UCSD-AML1 (cell line): ENCODE measurements around the gene MGAT5.

Experiments
- DNase-seq: peaks from one replicate; lab custom pipeline; 2025; ENCODE audit not compliant: unreplicated experiment; lab: John Stamatoyannopoulos, UW

Gene MGAT5

DNA sequence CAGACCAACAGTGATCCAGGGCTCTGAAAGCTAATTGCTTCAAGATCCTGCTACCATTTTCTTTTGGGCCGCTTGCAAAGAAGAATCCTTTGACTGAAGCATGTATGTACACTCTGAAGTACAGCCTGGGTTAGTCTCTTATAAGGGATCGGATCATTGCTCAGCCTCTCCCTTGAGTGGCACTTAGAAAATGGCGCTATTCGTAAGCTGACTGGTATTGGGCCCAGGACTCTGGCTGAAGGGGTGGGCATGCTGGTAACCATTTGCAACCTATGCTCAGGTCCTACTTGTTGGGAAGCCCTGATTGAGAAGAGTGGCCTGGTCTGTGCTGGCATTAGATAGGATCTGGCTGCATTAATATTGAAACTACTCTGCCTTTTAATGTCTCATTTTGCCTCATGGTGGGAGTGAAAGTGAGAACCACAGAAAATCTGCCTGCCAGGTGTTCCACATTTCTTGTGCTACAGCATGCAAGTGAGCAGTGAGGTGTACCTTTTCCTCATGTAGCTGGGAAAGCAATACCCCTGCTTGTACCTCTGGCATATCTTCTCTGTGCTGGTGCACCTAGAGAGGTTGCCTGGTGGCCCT, 661 bp upstream of the MGAT5 start:
- DNase-seq = no peak

DNA sequence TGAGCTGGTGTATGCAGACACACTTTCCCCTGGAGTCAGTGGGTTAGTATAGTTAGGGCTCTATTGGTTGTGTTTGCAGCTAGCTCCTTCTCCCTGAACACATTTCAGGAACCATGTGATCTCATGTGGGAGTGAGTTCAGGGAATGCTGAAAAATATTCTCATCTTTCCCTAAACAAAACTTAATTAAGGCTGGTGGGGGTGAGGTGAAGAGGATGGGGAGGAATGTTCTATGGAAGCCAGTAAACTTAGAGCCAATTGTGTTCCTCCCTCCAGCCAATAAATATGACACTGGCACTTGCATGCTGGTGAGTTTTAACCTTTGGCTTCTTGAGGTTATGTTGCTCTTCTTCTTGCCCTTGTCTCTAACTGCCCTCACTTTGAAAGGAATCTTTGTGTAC, 952 bp downstream of the MGAT5 start:
- no peak for DNase-seq

DNA sequence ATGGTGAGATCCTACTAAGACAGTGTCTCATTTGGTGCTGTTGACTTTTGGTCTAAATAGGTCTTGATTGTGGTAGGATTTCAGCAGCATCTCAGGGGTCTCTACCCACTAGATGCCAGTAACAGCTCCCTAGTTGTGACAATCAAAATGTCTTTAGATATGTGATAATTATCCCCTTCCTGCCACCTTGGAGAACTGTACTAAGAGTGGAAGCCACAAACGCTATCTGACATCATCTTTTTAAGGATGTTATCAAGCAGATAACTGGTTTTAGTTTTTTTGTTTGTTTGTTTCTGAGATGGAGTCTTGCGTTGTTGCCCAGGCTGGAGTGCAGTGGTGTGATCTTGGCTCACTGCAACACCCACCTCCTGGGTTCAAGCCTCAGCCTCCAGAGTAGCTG, 3.1 kb downstream of the MGAT5 start:
- DNase-seq = no peak

DNA sequence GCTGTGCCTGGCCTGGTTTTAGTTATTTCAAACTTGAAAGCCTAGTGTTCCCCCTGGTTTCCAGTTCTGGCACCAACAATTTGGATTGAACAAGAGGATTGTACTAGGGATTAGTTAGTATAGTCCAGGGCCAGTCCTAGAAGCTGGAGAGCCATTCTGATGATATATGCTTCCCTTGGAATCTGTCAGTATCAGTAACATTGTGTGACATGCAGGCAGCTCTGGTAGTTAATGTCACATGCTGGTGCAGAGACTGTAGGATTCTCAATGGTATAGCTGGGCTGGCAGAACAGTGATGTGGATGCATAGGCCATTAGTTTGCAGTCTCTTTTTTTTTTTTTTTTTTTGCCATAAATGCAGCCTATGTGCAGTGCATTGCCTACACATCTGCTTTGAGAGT, 3.6 kb downstream of the MGAT5 start:
- DNase-seq = no peak

DNA sequence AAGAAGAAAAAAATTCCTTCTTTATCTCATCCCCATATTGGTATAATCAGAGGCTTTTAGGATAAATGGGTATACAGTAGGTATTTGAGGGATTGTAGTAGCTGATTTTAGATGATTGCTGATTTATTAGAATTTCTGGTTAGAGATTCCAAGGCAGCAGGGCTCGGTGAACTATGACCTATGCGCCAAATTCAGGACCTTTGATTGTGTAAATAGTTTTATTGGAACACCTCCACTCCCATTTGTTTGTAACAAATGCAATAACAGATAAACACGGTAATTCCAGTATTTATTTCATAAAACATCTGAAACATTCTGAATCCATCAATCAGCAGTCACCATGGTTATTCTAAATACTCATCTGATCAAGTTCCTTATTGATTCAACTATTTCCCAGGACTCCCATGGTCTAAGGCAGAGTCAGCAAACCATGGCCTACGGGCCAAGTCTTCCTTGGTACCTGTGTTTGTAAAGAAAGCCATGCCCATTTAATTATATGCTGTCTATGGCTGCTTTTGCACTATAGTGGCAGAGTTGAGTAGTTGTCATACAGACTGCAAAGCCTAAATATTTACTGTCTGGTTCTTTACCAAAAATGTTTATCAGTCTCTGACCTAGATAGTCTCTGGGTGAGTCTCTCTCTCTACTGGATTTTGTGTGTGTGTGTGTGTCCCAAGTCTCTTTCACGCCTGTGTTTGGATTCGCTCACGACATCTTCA, 4.3 kb downstream of the MGAT5 start:
- DNase-seq = no peak

DNA sequence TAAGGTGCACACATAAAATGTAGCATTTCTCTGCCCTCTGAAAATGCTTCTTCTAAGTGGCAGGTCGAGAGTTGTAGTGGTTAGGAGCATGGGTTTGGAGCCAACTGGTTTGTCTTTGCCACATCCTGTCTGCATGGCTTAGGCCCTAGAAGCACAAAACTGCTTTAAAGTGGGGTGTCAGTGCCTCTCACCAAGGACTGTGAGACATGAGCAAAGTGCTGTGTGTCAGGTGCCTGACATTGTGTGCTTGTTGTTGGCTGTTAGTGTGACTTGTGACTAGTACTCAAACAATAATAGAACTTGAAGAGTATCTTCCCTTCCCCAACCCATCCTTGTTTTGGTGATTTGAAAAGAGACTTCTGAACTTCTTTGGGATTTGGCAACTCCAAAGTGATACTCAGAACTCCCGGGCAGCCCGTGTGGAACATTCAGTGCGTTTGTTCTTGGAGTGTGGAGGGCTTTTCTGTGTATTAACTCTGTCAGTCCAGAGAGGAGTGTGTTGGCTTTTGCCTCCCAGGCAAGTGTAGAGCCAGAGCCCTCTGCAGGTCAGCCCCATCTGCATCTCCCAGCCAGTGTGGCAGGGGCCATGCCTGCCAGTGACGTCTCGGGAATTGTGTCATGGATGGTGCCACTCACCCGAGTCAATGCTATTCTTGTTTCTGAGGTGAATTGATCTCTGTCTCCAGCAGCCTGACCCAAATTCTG, 5.0 kb downstream of the MGAT5 start:
- DNase-seq = no peak

DNA sequence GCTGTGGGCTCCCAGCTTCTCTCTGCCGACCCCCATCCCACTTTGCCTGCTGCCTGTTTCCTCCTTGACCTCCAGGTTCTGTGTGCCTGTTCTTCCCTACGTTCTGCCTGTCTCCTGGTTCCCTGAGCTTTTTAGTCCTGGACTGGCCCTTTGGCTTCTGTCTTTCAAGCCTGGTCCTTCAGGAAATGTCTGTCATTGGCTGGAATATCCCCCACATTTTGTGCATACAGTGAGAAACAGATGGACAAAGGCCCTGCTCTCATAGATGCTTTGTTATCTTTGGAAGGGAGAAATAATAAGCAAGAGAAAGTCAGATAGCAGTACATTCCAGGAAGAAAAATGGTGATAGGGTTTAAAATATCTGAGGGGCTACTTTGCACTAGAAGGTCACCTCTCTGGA, 5.7 kb downstream of the MGAT5 start:
- DNase-seq = no peak

DNA sequence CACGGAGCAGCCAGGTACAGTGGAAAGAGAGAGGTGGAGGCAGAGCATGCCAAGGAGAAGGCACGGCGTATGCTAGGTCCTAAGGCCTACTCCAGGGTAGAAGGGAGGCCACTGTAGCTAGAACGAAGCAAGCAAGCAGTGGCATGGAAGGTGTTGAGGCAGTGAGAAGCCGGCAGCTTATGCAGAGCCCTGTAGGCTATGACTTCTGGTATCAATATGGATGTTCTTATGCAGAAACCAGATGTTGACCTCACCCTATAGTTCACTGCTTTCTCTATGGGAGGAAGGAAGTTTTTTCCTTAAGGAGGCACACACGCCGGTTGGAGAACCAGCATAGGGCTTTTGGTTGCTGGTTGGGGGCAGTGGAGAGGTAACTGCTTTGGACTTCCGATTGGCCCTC, 6.1 kb downstream of the MGAT5 start:
- DNase-seq = no peak

DNA sequence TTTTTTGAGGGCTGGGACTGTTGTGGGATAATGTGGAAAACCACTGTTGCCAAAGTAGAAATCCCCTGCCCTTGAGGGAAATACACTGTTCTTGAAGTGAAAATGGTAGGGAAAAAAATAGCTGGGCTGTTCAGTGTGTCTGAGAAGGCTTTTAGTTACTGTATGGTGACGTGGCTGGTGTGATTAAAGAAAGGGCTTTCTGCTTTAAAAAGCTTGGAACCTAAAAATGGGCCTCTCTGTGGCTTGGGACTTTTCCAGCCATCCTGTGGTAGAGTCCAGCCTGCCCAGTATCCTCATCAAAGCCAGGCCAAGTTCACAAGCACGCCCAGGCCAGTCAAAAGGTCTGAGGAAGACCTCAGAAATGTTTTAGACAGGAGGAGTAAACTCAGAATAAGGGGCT, 6.8 kb downstream of the MGAT5 start:
- DNase-seq = no peak

DNA sequence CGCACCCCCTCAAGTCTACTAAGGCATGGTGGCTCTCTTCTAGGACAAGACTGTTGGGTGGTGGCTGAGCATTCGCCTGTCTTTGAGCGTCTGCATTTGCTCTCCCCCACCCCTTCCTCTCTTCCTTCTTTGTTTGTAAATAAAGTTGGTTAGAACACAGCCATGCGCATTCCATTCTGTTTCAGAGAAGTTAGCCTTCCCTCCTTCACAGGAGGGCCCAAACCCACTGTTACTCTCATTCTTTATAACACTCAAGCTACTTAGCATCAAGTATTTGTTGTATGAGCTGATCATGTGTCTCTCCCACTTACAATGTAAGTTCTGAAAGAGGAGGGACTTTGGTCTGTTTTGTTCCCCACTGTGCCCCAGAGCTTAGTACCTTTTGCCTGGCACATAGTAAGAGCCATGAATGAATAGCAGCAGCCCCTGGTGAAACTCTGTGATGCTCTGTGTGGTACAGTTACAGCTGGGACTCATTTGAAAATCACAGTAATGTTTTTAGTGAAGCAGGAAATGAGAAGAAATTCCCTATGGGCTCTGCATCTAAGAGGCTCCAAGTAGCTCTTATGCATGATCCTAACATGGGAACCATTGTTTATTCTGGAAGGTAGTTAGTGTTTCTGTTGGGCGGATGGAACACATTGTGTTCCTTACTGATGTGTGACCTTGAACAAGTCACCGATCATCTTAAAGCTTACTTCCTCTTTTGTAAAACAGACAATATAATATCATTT, 7.7 kb downstream of the MGAT5 start:
- no peak for DNase-seq

DNA sequence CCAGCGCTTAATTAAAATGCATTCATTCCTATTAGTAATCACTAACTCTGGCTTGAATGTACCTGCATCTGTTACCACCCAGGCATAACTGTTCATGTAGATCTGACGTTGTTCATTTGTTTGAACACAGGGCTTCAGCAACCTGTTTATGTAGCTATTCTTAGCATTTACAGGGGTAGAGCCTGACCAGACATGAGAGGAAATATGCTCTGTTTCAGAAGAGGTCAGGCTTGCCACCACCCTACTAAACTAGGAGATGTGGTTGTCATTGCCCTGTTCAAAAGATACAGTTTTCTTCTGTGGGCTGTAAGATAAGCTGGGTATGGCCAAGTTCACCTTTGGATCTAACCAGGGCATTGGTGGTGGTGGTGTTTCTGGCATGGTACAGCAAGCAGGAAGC, 8.8 kb downstream of the MGAT5 start:
- no peak for DNase-seq

DNA sequence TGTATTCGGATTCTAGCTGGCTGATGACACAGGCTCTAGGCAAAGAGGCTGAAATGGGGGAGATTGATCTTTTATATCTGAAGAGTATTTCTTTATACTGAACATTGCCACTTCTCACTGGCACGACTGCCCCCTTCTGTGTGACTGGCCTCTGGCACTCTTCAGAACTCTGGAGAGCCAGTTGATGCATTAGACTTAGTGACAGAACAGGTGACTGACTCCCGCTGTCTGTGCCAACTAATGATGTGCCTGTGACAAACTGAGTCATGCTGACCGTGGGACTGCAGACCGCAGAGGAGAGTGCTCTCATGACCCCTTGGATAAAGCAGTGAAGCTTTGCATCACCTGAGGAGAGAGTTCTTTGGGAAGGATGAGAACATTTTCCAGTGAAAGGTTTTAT, 14.4 kb downstream of the MGAT5 start:
- DNase-seq = no peak

DNA sequence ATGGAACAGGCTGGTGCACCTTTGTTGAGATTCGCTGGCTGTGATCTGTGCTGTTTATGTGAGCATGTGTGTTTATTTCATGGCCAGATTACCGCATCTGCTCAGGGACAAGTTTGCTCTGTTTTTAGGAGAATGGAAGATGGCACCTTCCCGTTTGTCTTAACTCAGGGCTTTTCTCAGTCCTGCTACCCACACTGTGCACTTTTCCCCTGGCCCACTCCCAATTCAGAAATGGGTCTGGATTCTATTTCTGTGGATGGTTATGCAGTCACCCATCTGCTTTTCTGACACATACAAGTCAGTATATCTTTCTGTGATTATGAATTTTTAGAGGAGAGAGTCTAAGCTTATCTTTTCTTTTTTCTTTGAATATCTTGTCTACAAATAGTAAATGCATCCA, 15.4 kb downstream of the MGAT5 start:
- no peak for DNase-seq

DNA sequence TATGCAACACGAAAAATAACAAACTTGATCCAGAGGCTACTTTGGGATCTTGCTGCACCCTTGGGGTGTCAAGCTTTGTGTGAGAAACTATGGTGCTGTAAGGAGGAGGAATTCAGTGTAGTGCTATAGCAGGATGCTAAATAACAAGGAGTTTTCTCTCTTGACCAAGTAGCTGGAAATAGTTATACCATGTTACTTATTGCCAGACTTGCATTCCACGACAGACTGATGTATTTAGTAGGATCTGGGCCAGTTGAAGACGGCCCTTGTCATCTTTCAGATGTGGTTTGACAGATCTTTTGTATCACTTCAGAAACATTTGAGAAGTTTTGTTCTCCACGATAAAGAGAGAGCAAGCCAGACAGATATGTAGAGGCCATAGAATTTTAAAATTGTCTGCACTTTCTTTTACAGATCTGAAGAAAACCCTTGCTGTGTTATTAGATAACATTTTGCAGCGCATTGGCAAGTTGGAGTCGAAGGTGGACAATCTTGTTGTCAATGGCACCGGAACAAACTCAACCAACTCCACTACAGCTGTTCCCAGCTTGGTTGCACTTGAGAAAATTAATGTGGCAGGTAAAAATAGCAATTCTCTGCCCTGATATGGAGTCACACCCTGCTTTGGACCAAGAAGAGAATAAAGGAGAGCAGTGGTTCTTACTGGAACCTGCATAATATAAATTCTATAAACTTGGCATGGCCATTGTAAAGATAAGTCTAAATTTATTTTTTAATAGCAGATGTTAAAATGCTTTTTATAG, 16.3 kb downstream of the MGAT5 start:
- DNase-seq = no peak

DNA sequence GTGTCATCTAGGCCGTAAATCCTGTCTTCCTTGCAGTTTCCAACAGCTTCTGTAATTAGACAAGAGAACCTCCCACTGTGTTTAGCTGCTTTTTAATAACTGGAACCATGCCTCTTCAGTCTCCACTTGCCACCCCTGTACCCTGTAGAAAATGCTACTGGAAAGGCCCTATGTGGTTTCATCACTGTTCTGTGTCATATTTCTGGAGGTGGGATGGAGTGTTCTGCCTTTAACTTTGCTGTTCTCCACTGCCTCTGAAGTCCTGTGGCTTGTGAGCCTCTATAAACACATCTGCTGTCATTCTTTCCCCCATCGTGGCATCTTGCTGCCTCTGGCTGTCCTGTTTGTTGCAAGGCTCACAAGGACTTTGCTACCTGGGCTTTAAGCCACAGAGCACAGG, 17.9 kb downstream of the MGAT5 start:
- no peak for DNase-seq

DNA sequence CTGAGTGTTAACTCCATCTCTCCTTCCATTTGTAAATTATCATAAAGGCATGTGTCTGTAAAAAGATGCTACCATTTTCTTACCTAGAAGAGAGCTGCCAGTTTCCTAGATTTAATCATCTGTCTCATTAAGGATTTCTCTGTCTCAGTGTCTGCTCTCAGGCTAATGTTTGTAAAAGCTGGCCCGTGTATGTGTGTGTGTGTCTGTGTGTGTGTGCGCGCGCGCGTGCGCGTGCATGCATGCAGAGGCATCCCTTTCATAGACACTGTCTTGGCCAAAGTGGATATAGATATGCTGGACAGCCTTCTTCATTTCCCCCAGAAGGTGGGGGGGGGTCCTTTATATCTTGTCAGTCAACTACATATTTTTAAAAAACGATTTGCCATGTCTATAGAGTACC, 18.9 kb downstream of the MGAT5 start:
- no peak for DNase-seq

DNA sequence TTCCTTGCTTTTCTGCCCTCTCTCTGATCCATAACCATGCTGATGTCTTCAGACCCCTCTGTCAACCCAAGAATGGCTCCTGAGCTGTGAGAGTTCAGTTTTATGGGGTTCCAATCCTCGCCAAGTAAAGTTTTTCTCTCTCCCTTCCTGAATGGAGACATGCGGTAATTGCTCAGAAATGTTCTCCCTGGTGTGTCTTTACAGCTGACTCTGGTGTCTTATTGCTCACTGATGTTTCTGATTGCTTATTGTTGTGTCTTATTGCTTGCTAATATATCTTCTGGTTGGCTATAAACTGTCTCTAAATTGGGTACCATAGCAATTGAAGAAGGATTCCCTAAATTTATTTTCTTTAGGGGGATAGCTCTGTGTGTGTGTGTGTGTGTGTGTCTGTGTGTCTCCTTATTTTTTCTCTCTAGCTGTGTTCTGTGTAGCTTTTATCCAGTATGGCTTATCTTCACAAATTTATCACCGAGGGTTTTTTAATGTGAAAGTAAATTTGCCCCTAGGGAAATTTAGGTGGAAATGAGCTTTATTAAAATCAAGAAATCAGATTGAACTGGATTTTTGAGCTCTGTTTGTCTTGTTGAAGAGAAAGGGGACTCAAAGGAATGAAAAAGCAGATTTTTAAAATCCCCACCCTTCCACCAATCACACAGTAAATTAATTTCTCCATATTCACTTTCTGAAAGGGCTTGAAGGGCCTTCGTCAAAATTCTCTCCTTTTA, 19.5 kb downstream of the MGAT5 start:
- DNase-seq = no peak

DNA sequence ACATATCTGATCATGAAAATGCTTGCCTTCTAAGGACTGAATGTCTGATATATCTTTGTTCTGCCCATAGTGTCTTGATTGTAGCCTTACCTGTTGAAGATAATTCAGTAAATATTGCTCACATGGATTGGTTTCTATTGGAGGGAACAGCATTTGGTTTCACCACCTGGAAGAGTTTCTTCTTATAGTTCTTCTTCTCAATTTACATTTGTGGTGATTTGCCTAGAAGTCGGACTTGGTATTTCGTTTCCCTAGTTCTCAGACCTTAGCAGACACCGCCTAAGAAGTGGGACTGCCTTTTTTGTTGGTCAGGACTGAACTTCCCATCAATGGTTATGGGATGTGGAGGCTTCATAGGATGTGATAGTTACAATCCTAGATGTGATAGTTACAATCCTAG, 20.2 kb downstream of the MGAT5 start:
- DNase-seq = no peak

DNA sequence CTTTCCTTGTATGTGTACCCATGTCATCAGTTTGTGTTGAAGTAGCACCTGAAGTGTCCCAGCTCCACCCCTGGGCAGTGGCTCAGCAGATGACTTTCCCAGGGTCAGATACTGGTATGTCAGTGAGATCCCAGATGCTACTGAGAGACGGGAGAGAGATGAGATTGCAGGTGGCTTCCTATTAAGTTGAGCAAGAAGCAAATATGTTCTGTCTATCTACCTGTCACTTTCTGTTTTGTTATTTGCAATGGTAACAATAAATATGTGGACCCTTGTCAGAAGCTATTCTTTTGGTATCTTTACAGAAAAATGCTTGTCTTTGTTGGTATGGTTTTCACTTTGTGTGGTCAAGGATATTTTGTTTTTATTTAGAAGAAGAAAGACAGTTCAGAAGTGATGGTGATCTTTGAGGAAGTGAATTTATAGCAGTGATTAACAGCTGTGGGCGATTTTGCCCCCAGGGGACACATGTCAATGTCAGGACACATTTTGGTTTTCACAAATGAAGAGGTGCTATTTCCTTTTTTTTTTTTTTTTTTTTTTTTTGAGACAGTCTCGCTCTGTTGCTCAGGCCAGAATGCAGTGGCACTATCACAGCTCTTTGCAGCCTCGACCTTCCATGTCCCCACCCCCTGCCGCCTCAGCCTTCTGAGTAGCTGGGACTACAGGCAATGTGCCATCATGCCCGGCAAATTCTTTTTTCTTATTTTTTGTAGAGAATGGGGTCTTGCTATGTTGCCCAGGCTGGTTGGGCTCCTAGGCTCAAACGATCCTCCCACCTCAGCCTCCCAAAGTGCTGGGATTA, 21.4 kb downstream of the MGAT5 start:
- no peak for DNase-seq
